PFSK-1 (cell line): ENCODE measurements around the gene HELZ.

Source experiments
- FOXP2 ChIP-seq: optimal IDR thresholded peaks from 2 replicates; pipeline ENCODE3; 2011; ENCODE audit warnings: borderline replicate concordance, control low read depth, inconsistent platforms; ENCODE audit not compliant: insufficient read depth; ENCODE audit errors: extremely low read length, extremely low read depth
- POLR2AphosphoS5 ChIP-seq: IDR thresholded peaks from 2 replicates; pipeline ENCODE4 v1.6.1; 2012; ENCODE audit warnings: low read depth, mild to moderate bottlenecking, control low read depth, low read length, moderate library complexity
- SIN3A ChIP-seq: IDR thresholded peaks from 2 replicates; pipeline ENCODE4 v1.6.1; 2012; ENCODE audit warnings: mild to moderate bottlenecking, low read length, moderate library complexity, borderline replicate concordance; ENCODE audit not compliant: insufficient read depth
- TAF1 ChIP-seq: IDR thresholded peaks from 2 replicates; pipeline ENCODE4 v1.6.1; 2012; ENCODE audit warnings: low read length, control low read depth, borderline replicate concordance; ENCODE audit not compliant: insufficient read depth
- TF ChIP-seq, protein P1 (sequence below), 2 experiments: IDR thresholded peaks; 2 replicates each; pipeline versions ENCODE4 v1.6.1 to v1.8.0; 2011 to 2012; ENCODE audit warnings: low read depth in 2 of 2, low read length in 2 of 2, control low read depth in 1 of 2, inconsistent platforms in 1 of 2, mild to moderate bottlenecking in 1 of 2, moderate library complexity in 1 of 2; ENCODE audit not compliant: insufficient read depth in 1 of 2

HELZ gene

DNA sequence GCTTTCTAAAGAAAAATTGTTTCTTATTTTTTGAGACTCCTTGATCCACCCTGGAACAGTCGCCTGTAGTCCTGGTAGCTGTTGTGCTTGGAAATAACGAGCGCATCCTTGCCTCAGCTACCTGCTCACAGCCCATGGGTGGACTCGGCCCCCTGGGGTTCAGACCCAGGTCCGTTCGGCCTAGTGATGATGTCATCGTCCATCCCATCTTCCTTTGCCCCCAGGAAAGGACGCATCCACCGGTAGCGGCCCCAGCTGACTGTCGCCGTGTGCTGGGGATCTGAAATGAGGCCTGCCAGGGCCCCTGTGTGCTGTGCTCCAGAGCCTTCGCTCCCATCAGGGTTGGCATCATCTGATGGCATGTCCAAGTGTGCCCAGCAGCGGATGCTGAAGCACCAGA is 212.6 kb downstream of the HELZ start:
- TF ChIP-seq POLR2AphosphoS5 (no peak), TAF1 (no peak), SIN3A (no peak), FOXP2 (no peak)
- TF ChIP-seq, protein P1, sequence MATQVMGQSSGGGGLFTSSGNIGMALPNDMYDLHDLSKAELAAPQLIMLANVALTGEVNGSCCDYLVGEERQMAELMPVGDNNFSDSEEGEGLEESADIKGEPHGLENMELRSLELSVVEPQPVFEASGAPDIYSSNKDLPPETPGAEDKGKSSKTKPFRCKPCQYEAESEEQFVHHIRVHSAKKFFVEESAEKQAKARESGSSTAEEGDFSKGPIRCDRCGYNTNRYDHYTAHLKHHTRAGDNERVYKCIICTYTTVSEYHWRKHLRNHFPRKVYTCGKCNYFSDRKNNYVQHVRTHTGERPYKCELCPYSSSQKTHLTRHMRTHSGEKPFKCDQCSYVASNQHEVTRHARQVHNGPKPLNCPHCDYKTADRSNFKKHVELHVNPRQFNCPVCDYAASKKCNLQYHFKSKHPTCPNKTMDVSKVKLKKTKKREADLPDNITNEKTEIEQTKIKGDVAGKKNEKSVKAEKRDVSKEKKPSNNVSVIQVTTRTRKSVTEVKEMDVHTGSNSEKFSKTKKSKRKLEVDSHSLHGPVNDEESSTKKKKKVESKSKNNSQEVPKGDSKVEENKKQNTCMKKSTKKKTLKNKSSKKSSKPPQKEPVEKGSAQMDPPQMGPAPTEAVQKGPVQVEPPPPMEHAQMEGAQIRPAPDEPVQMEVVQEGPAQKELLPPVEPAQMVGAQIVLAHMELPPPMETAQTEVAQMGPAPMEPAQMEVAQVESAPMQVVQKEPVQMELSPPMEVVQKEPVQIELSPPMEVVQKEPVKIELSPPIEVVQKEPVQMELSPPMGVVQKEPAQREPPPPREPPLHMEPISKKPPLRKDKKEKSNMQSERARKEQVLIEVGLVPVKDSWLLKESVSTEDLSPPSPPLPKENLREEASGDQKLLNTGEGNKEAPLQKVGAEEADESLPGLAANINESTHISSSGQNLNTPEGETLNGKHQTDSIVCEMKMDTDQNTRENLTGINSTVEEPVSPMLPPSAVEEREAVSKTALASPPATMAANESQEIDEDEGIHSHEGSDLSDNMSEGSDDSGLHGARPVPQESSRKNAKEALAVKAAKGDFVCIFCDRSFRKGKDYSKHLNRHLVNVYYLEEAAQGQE (IDR thresholded peaks at IDR 0.05; ENCODE audit: insufficient read depth in 1 of 2, low read depth in 2 of 2, low read length in 2 of 2), result no peak

DNA sequence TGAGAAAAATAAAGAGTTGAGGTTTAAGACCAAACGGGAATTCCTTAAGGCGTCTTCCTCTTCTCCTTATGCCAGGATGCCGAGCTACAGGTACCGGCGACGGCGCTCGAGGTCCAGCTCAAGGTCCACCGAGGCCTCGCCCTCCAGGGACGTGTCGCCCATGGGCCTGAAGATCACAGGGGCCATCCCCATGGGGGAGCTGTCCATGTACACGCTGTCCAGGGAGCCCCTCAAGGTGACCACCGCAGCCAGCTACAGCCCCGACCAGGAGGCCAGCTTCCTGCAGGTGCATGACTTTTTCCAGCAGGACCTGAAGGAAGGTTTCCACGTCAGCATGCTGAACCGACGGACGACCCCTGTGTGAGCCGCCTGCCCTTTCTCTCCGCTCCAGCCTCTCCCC is 214.4 kb downstream of the HELZ start:
- no peak for TF ChIP-seq TAF1
- no peak for TF ChIP-seq FOXP2
- TF ChIP-seq, protein P1 (IDR thresholded peaks at IDR 0.05; ENCODE audit: insufficient read depth in 1 of 2, low read depth in 2 of 2, low read length in 2 of 2), result no peak
- no peak for TF ChIP-seq POLR2AphosphoS5
- no peak for TF ChIP-seq SIN3A

DNA sequence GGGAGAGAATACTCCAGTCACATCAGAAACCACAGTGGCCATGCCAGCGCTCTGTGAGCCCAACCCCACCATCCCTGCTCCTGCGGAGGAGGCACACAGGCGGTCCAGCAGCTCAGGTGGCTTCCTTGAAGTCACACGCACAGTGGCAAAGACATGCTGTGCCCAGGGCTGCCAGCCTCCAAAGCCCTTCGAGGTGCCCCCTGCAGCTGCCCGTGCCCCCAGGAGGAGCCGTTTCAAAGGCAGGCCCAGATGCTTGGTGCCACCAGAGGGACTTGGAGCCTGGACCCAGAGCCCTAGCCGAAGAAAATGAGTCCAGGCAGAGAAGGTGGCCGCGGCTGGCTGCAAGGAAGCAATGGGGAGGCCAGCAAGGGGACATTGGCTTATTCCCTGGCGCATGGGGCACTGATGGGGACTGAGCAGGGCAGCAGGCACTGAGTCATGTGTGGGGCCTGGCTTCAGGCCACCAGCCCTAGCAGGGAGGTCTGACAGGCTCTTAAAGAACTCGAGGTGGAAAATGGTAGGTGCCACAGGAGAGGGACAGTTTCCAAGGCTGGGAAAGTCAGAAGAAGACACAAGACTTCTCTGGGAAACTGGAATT is 217.9 kb downstream of the HELZ start:
- TF ChIP-seq FOXP2, result no peak
- TF ChIP-seq TAF1, result no peak
- no peak for TF ChIP-seq POLR2AphosphoS5
- no peak for TF ChIP-seq SIN3A

DNA sequence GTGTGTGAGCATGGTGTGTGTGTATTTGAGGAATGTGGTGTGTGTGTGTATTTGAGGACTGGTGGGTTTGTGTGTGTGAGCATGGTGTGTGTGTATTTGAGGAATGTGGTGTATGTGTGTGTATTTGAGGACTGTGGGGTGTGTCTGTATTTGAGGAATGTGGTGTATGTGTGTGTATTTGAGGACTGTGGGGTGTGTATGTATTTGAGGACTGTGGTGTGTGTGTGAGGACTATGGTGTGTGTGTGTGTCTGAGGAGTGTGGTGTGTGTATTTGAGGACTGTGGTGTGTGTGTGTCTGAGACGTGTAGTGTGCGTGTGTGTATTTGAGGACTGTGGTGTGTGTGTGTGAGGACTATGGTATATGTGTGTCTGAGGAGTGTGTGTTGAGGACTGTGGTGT is 218.7 kb downstream of the HELZ start:
- no peak for TF ChIP-seq SIN3A
- no peak for TF ChIP-seq FOXP2
- TF ChIP-seq TAF1, result no peak
- TF ChIP-seq POLR2AphosphoS5, result no peak
- TF ChIP-seq, protein P1 (IDR thresholded peaks at IDR 0.05; ENCODE audit: insufficient read depth in 1 of 2, low read depth in 2 of 2, low read length in 2 of 2), result no peak

DNA sequence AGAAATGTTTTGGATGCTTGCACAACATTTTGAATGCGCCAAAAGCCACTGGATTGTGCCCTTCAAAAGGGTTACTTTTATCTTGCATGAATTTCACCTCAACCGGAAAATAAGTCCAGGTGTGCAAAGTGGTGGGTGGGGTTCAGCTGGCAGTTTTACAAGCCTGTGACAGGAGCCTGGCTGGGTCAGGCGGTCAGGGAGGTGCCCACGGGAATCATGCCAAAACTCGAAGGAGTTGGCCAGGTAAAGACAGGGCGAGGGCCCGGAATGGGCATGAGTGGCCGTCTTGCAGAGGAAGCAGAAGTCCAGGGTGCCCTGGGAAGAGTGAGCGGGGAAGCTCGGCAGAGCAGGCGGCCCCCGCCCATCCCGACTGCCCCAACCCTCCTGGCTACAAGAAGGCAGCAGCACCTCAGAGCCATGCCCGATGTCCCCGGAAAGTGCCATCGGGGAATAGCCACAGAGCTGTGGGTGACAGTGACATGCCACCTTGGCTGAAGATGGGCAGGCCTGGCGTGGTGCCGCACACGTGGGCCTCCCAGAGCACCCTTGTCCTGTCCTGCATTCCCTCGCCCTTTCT is 219.7 kb downstream of the HELZ start:
- TF ChIP-seq SIN3A, result no peak
- TF ChIP-seq FOXP2, result no peak
- TF ChIP-seq TAF1, result no peak
- no peak for TF ChIP-seq POLR2AphosphoS5
- TF ChIP-seq, protein P1 (IDR thresholded peaks at IDR 0.05; ENCODE audit: insufficient read depth in 1 of 2, low read depth in 2 of 2, low read length in 2 of 2), result no peak
